Cortex of kidney (tissue), 1 donor: ENCODE results near the gene MYO5B.
"Not testable (repeated sequence)": the region's sequence is repeated elsewhere in the genome, so short reads cannot be mapped to it uniquely, and the experiment has no call there.

ENCODE experiments used
- DNase-seq: peaks from one replicate; lab custom pipeline; 2025; lab: John Stamatoyannopoulos, UW

Gene MYO5B

GRCh38 chr18:49854681-49855080 is 340.3 kb downstream of the MYO5B start:
- DNase-seq = no peak

- DNase-seq = no peak
Measured at GRCh38 chr18:49853436-49853835, 341.5 kb downstream of the MYO5B start.

- DNase-seq = no peak
Measured at GRCh38 chr18:49853011-49853410, 341.9 kb downstream of the MYO5B start.

DNA sequence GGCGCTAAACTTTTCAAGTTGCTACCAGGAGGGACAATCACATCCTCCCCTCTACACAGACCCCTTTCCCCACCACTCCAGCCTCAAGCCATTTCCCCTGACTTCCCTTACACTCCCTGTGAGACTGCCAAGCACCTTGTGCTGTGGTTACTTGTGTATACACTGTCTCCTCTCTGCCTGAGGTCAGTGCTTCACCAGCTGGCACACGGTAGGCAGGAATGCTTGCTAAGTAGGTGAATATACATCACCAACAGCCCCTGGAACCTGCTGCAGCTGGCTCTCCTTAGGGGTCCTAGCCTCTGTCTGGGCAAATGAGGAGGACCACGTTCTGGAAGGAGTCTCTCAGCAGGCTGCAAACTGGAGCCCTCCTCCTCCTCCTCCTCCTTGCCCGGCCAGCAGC is 343.3 kb downstream of the MYO5B start:
- DNase-seq = no peak

DNA sequence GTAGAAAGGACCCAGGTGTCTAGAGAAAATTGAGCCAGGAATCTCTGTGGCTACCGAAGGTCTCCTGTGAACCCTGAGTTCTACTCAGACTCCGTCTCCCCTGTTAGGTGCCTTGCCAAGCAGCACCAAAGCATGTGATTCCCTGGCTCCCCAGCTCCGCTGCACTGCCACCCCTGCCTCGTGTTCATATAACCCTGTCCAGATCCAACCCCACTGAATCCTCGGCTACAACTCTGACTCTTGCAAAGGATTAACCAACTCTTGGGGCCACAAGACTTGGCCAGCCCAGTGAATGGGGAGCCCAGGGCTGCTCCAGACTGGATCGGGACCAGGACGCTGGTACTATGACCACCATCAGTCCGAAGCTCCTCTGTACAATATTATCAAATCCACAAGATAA is 344.3 kb downstream of the MYO5B start:
- no peak for DNase-seq

DNA sequence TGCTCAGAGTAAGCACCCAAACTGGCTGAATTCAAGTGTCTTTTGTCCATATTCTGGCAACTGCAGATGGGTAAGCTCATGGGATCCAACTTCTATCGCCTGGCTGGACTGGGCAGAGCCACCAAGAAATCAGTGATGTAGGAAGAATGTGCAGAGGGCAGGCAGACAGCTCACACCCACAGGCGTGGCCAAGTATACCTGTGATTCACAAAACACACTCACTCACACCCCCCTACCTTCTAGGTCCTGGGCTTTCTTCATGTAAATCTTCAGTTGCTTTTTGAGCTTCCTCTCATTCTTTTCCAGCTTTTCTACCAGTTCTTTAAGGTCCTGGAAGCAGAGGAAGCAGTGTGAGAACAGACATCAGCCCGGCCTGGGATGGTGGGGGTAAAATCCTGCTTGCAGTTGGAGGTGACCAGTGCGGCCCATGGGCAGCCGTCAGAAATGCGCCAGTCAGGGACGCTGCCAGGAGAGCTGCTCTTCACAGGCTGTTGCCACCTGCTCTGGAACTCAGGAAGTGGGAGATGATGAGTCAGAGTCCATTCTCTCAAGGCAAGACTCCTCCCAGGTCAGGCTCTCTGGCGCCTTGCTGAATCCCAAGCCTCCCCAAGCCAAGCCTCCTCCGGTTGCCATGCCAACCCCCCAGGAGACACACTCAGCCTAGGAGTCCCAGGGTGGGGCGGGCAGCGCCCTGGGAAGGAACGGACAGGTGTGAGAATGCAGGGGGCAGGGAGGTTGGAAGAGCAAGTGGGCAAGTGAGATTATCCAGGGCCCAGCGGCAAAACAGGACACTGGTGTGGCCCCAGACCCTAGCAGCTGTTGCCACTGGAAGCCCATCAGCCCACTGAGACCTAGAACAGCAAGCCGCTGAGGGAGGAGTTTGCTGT is 345.4 kb downstream of the MYO5B start:
- no peak for DNase-seq

DNA sequence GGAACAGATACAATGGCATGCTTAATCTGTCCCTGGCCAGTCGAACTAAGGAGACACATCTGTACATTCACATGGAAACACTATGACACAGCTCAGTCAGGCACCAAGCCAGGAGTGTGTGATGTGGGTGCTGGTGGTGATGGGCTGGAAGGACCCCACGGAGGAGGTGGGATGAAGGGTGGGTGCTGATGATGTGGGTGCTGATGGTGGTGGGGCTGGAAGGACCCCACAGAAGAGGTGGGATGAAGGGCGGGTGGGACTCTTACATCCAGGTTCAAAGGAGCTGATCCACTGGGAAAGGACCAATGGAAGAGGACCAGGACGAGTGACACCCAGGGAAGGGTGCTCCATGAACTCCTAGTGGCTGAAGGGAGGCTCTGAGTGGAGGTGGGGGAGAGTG is 346.8 kb downstream of the MYO5B start:
- no peak for DNase-seq

GRCh38 chr18:49847524-49847923 is 347.4 kb downstream of the MYO5B start:
- no peak for DNase-seq

DNA sequence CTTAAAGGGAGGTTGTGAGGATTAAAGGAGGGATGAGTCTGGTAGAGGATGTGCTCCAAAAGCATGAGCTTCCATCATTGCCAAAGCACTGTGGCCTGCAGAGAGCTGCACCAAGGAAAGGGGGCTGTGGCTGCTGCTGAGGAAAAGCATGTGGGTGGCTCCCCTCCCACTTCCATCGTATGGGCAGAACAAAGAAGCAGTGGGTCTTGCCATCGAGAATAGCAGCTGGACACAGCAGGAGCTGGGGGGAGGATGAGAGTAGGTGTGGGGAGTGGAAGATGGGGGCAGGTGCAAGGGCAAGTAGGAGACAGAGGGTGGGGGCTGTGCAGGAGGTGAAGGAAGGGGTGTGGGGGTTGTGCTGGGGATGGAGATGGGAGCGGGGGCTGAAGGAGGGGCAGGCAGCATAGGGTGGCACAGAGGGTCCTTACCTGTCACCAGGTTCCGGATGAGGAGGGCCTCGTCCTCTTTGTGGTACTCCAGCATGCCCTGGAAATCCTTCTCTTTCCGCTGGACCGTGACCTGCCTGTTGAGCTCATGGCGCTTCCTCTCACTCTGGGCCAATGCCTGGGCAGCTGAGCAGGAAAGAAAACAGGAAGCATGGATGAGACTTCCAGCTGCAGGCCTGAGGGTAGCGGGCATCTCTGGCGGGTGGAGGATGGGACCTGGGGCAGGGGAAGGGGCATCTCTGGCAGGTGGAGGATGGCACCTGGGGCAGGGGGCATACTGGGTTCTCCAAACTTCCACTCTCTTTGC is 348.1 kb downstream of the MYO5B start:
- DNase-seq = no peak

DNA sequence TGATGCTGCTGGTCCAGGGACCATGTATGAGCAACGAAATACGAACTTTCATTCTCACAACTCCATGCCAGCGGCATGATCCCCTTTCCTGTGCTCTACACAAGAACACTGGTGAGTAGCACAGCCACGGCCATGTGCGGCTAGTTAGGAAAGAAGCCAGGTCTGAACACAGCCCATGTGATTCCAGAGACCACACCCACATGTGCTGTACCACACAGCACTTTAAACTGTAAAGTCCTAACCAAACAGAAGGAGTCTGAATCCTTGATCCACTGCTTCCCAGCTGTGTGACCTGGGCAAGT is 348.6 kb downstream of the MYO5B start:
- no peak for DNase-seq

DNA sequence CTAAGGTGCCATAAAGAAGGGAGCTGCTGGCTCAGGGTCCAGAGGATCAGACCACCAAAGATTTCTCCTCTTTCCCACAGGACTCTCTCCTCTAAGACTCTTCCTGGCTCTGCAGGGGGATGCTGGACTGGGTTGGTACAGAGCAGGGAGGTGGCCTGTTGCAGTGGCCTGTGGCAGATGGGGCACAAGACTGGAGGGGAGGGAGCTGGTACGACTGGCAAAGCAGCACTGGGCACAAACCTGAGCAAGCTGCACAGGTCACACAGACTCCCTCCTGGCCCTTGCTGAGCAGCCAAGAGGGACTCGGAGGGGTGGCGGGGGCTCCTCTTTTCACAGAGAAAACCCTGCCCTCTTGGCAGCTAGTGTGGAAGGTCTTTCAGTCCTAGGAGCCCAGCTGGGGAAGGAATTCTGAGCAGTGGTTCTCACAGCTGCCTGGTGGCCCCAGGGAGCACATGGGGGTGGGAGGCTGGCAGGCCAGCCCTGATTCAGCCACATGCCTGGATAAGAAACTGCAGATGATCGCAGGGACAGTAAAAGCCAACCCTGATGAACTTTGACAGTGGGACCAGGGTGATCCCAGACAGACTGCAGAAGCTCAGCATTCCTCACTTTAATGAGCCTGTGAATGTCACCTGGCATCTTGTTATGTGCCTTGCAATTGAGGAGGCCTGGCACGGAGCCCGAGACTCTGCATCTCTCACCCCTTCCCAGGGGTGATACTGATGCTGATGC is 349.2 kb downstream of the MYO5B start:
- DNase-seq = no peak

GRCh38 chr18:49844903-49845302 is 350.0 kb downstream of the MYO5B start:
- DNase-seq = no peak

GRCh38 chr18:49843778-49844625 is 350.9 kb downstream of the MYO5B start:
- DNase-seq = no peak

GRCh38 chr18:49843131-49843530 is 351.8 kb downstream of the MYO5B start:
- DNase-seq = no peak

DNA sequence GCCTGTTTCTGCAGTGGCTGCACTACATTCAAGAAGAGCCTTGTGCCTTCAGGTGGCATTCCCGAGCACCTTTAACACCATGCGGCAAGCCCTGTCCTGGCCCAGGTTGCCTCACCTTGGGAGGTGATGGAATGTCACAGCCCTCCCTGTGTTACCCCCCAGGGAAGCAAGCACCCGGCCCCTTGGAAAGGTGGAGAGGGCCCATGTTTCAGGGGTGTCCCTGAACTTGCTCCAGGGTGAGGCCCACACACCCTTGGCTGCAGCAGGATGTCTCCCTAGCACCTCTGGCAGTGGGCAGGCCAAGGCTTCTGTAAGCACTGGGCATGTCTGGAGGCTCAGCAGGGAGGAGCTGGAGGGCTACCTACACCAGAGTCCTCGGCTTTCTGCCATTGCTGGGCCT is 352.3 kb downstream of the MYO5B start:
- DNase-seq = no peak

GRCh38 chr18:49841236-49842217 is 353.4 kb downstream of the MYO5B start:
- no peak for DNase-seq

- DNase-seq = no peak
Measured at GRCh38 chr18:49839012-49839411, 355.9 kb downstream of the MYO5B start.

DNA sequence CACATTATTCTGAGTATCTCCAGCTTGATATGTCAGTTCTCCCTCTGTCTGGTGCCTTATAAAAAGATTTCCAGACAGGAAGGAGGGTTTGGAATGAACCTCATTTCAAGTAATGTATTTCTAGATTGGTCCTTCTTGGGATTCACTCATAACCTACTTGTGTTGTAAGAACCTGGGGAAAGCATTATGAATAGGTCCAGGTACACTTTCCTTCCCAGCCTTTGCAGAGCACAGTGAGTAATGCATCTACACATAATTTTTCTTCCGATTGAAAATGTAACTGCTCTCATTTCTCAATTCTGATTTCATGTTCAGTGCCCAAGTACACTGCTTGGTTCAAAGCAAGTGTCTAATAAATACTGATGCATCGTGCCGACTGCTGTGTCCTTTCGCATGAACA is 356.6 kb downstream of the MYO5B start:
- no peak for DNase-seq

- no peak for DNase-seq
Measured at GRCh38 chr18:49837889-49838288, 357.1 kb downstream of the MYO5B start.

GRCh38 chr18:49837316-49837835 is 357.6 kb downstream of the MYO5B start:
- DNase-seq = not testable (repeated sequence)
